Neuronal stem cell (in vitro differentiated cells): ENCODE measurements around the gene RASGRP3.
"Not testable (repeated sequence)": the region's sequence is repeated elsewhere in the genome, so short reads cannot be mapped to it uniquely, and the experiment has no call there.

Source experiments
- DNase-seq: peaks from one replicate; pipeline ENCODE4 v3.0.0-alpha.2; 2013; ENCODE audit warnings: low spot score
- H2AFZ ChIP-seq: one replicate; pipeline ENCODE4 v1.6.1; 2013; ENCODE audit warnings: mild to moderate bottlenecking, low read length, inconsistent platforms
- H2AK5ac ChIP-seq: 2 replicates; pipeline ENCODE4 v1.6.1; 2013; ENCODE audit warnings: low read depth, mild to moderate bottlenecking, inconsistent platforms, low read length, moderate library complexity, mixed read lengths
- H2BK120ac ChIP-seq: 2 replicates; pipeline ENCODE4 v1.6.1; 2013; ENCODE audit warnings: low read depth, mild to moderate bottlenecking, inconsistent platforms, low read length, moderate library complexity, mixed read lengths
- H2BK12ac ChIP-seq: one replicate; pipeline ENCODE4 v1.6.1; 2013; ENCODE audit warnings: low read length, inconsistent platforms
- H2BK15ac ChIP-seq: 2 replicates; pipeline ENCODE4 v1.6.1; 2013; ENCODE audit warnings: mild to moderate bottlenecking, low read length, inconsistent platforms, mixed read lengths
- H2BK5ac ChIP-seq: one replicate; pipeline ENCODE4 v1.6.1; 2013; ENCODE audit warnings: inconsistent platforms, mild to moderate bottlenecking, low read length, moderate library complexity
- H3K14ac ChIP-seq: one replicate; pipeline ENCODE4 v1.6.1; 2013; ENCODE audit warnings: low read length, inconsistent platforms
- H3K18ac ChIP-seq: 2 replicates; pipeline ENCODE4 v1.6.1; 2013; ENCODE audit warnings: low read length, inconsistent platforms
- H3K23ac ChIP-seq: 2 replicates; pipeline ENCODE4 v1.6.1; 2013; ENCODE audit warnings: low read depth, mild to moderate bottlenecking, mixed read lengths, low read length, inconsistent platforms; ENCODE audit not compliant: poor library complexity
- H3K27ac ChIP-seq: replicated peaks from 3 replicates; pipeline ENCODE4 v1.5.1; 2013; ENCODE audit warnings: low read length, inconsistent platforms
- H3K27me3 ChIP-seq, 3 experiments: 2 replicates each; pipeline ENCODE4 v1.6.1; 2013; ENCODE audit warnings: low read length in 3 of 3, mild to moderate bottlenecking in 2 of 3, inconsistent platforms in 1 of 3, low read depth in 1 of 3, mixed read lengths in 1 of 3, moderate library complexity in 1 of 3; ENCODE audit not compliant: control insufficient read depth in 3 of 3, insufficient read depth in 3 of 3
- H3K36me3 ChIP-seq, 2 donors: replicated peaks in 1 of 2; 2 replicates each; pipeline ENCODE4 v1.6.1; 2013; ENCODE audit warnings: low read length in 2 of 2; ENCODE audit not compliant: control insufficient read depth in 2 of 2, insufficient read depth in 2 of 2
- H3K4ac ChIP-seq: 2 replicates; pipeline ENCODE4 v1.6.1; 2013; ENCODE audit warnings: inconsistent platforms, mild to moderate bottlenecking, low read length, moderate library complexity
- H3K4me1 ChIP-seq, 2 donors: 1 replicate in 1 of 2; 2 replicates in 1 of 2; pipeline ENCODE4 v1.6.1; 2013; ENCODE audit warnings: low read length in 2 of 2, low read depth in 1 of 2; ENCODE audit not compliant: control insufficient read depth in 2 of 2, insufficient read depth in 1 of 2
- H3K4me2 ChIP-seq: one replicate; pipeline ENCODE4 v1.6.1; 2013; ENCODE audit warnings: mild to moderate bottlenecking, low read length, inconsistent platforms; ENCODE audit not compliant: insufficient read depth, poor library complexity, severe bottlenecking
- H3K4me3 ChIP-seq, 2 donors: 2 replicates each; pipeline ENCODE4 v1.5.1; 2013; ENCODE audit warnings: low read length in 2 of 2, mild to moderate bottlenecking in 2 of 2, inconsistent platforms in 1 of 2, moderate library complexity in 1 of 2
- H3K79me1 ChIP-seq: one replicate; pipeline ENCODE4 v1.6.1; 2013; ENCODE audit warnings: low read depth, mild to moderate bottlenecking, inconsistent platforms, low read length, moderate library complexity
- H3K9ac ChIP-seq: one replicate; pipeline ENCODE4 v1.6.1; 2013; ENCODE audit warnings: mild to moderate bottlenecking, low read depth, low read length, inconsistent platforms; ENCODE audit not compliant: poor library complexity
- H3K9me3 ChIP-seq, 2 donors: replicated peaks in 1 of 2; 2 replicates each; pipeline versions ENCODE3 to v1.6.1; 2013; ENCODE audit warnings: low read length in 2 of 2, mild to moderate bottlenecking in 2 of 2, inconsistent platforms in 1 of 2, low read depth in 1 of 2, mixed read lengths in 1 of 2, moderate library complexity in 1 of 2; ENCODE audit not compliant: control insufficient read depth in 2 of 2, insufficient read depth in 1 of 2
- H4K8ac ChIP-seq: one replicate; pipeline ENCODE4 v1.6.1; 2013; ENCODE audit warnings: low read depth, mild to moderate bottlenecking, inconsistent platforms, low read length, moderate library complexity
- H4K91ac ChIP-seq: one replicate; pipeline ENCODE4 v1.6.1; 2013; ENCODE audit warnings: low read length, low read depth, mild to moderate bottlenecking, inconsistent platforms; ENCODE audit not compliant: poor library complexity
- WGBS, 2 donors: extraction: QIAGEN DNeasy Blood & Tissue Kit; methylation state at CpG; one replicate each; pipeline ENCODE4 v1.1.7; 2013; ENCODE audit warnings: missing lambda C conversion rate in 2 of 2, mixed read lengths in 1 of 2; ENCODE audit not compliant: insufficient read length in 2 of 2, insufficient replicate concordance in 1 of 2; ENCODE audit errors: extremely low coverage in 2 of 2; 5-methylcytosine and 5-hydroxymethylcytosine counted together

The RASGRP3 gene

DNA sequence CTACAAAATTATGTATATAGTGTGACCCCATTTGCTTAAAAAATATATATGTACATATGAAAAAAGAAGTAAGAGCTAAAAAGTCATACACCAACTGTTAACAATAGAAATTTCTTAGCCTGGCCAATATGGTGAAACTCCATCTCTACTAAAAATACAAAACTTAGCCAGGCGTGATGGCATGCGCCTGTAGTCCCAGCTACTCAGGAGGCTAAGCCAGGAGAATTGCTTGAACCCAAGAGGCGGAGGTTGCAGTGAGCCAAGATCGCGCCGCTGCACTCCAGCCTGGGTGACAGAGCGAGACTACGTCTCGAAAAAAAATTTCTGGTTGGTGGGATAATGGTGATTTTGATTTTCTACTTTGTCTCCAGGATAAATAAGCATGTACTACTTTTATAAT is 34.4 kb upstream of the RASGRP3 start:
- not testable (repeated sequence) for H3K27ac ChIP-seq, DNase-seq, H3K4me1 ChIP-seq, H3K23ac ChIP-seq, H3K36me3 ChIP-seq, H3K4me3 ChIP-seq, H2BK15ac ChIP-seq, H3K9ac ChIP-seq, H3K4me2 ChIP-seq, H3K4ac ChIP-seq, H3K14ac ChIP-seq, H3K9me3 ChIP-seq, H3K18ac ChIP-seq, H2BK120ac ChIP-seq, H2AFZ ChIP-seq, H3K27me3 ChIP-seq, H2AK5ac ChIP-seq, H2BK12ac ChIP-seq, H4K8ac ChIP-seq, H3K79me1 ChIP-seq, H4K91ac ChIP-seq, H2BK5ac ChIP-seq
- no CpG with 5 or more reads among the region's 9 CpGs for WGBS, 2 donors

DNA sequence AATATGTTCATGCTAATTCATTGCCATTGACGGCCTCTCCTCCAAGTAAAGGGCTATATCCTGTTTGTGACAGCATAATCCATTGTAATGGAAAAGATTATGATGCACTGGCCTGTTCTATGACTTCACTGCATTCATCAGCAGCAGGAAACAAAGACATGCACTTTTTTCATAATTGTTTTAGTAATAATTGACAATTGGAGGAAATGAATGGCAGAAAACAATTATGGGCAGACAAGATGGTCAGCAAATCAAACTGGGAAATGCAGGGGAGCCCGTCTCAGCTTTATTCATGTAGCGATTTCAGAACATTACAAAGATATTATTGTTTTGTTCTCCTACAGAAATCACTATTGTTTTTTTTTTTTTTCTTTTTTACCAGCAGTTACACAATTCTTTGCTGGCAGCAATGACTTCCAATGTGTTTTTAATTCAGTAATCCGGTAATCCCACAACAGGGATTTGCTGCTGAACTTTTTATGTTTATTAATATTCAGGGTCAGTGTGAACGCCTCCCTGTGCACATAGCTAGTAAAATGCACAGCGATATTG is 33.8 kb upstream of the RASGRP3 start:
- H2BK12ac ChIP-seq = no peak overlapping the region
- H2AFZ ChIP-seq = no peak overlapping the region
- no peak overlapping the region for H3K4me3 ChIP-seq
- H3K23ac ChIP-seq = no peak overlapping the region
- H4K91ac ChIP-seq = no peak overlapping the region
- H3K79me1 ChIP-seq = no peaks in the 10 kb centered on the region
- H3K4ac ChIP-seq = no peak overlapping the region
- no peak for DNase-seq
- WGBS, 2 donors = no CpG with 5 or more reads among the region's 6 CpGs
- no peak overlapping the region for H3K27ac ChIP-seq
- H3K9ac ChIP-seq = no peak overlapping the region
- H3K9me3 ChIP-seq = no peaks in the 10 kb centered on the region
- H3K14ac ChIP-seq = no peak overlapping the region
- H3K4me2 ChIP-seq = no peak overlapping the region
- no peak overlapping the region for H4K8ac ChIP-seq
- H3K4me1 ChIP-seq = no peaks in the 10 kb centered on the region
- H2BK120ac ChIP-seq = no peak overlapping the region
- no peaks in the 10 kb centered on the region for H3K27me3 ChIP-seq
- no peak overlapping the region for H2BK15ac ChIP-seq
- H2BK5ac ChIP-seq = no peak overlapping the region
- no peak overlapping the region for H2AK5ac ChIP-seq
- H3K36me3 ChIP-seq = no peaks in the 10 kb centered on the region
- H3K18ac ChIP-seq = no peak overlapping the region

DNA sequence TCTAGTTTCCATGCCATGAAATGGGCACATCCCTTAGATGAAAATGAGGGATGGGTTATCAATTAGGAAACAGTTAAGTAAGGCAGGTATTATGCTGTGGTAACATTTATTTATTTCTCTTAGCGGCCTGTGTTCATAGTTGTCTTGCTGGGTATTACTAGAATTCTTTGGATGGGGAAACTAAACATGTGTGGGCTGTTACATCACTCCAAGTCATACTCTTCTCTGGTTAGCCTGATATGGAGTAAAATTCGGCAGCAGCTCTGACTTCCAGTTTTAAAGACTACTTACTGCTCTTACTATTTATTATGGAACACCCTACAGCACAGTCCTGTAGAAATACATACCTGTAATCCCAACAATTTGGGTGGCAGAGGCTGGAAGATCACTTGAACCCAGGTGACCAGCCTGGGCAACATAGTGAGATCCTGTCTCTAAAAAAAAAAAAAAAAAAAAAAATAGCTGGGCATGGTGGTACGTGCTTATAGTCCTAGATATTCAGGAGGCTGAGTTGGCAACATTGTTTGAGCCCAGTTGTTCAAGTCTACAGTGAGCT is 33.1 kb upstream of the RASGRP3 start:
- Histone ChIP-seq H3K27ac (no peak overlapping the region), H3K9me3 (no peaks in the 10 kb centered on the region), H2BK5ac (no peak overlapping the region), H3K4me2 (no peak overlapping the region), H3K4me1 (no peaks in the 10 kb centered on the region), H4K8ac (no peak overlapping the region), H2BK120ac (no peak overlapping the region), H3K23ac (no peak overlapping the region), H2AK5ac (no peak overlapping the region), H3K9ac (no peak overlapping the region), H3K4me3 (no peak overlapping the region), H2AFZ (no peak overlapping the region), H2BK15ac (no peak overlapping the region), H3K14ac (no peak overlapping the region), H4K91ac (no peak overlapping the region), H3K36me3 (no peaks in the 10 kb centered on the region), H2BK12ac (no peak overlapping the region), H3K18ac (no peak overlapping the region), H3K4ac (no peak overlapping the region), H3K27me3 (no peaks in the 10 kb centered on the region), H3K79me1 (no peaks in the 10 kb centered on the region)
- no CpG with 5 or more reads among the region's 3 CpGs for WGBS, 2 donors
- no peak for DNase-seq

DNA sequence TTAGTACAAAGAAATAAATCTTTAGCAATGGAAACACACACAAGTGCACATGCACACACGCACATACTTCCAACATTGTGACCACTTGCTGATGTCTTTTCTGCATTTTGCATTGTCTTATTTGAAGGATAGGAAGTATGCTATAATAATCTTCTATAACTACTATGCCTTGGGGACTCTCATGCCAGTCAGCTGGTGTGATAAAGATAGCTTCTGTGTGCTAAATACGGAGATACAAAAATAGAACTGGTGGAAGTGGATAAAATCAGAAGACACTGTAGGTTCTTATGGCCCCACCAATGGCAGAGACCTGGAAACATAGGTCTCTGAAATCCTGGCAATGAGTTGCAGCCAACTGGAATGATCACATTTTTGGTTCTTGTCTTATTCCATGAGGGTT is 31.5 kb upstream of the RASGRP3 start:
- Histone ChIP-seq H2BK12ac (no peak overlapping the region), H2AK5ac (no peak overlapping the region), H3K4me1 (no peaks in the 10 kb centered on the region), H3K14ac (no peak overlapping the region), H3K4me3 (no peak overlapping the region), H2AFZ (no peak overlapping the region), H3K27ac (no peak overlapping the region), H3K23ac (no peak overlapping the region), H3K18ac (no peak overlapping the region), H2BK15ac (no peak overlapping the region), H3K36me3 (no peaks in the 10 kb centered on the region), H4K91ac (no peak overlapping the region), H3K27me3 (no peaks in the 10 kb centered on the region), H3K9ac (no peak overlapping the region), H3K9me3 (no peaks in the 10 kb centered on the region), H3K79me1 (no peaks in the 10 kb centered on the region), H3K4me2 (no peak overlapping the region), H4K8ac (no peak overlapping the region), H3K4ac (no peak overlapping the region), H2BK120ac (no peak overlapping the region), H2BK5ac (no peak overlapping the region)
- no peak for DNase-seq
- no CpG with 5 or more reads among the region's 2 CpGs for WGBS, 2 donors
